PC-3 (cell line): Measurements from ENCODE around the gene CACNA1D. TPM values are rescaled to one million over a fixed set of nuclear protein-coding genes. Genes with fewer than 3 reads are reported as not detected.

Experiments
- ATAC-seq: fragments of 200-7000 bp; cut with Tn5 transposase; 2 replicates; pipeline ENCODE4 v1.9.1; 2020; ENCODE audit warnings: mild to moderate bottlenecking, moderate library complexity
- BruUV-seq: library from RNA; stranded (reverse); fragments of 400-500 nt; replicated peaks from 2 replicates; lab custom pipeline; 2021; lab: Mats Ljungman, UMichigan
- CTCF ChIA-PET: fragments of 300-600 bp; sonication (Branson Sonifier 250); formaldehyde crosslinking; loops from one replicate; lab custom pipeline; 2022; ENCODE audit warnings: antibody characterized with exemption; lab: Charles Lee
- POLR2A ChIA-PET: fragments of 300-600 bp; sonication (Branson Sonifier 250); formaldehyde crosslinking; loops from one replicate; lab custom pipeline; 2022; ENCODE audit warnings: antibody characterized with exemption; ENCODE audit not compliant: unreplicated experiment; lab: Charles Lee
- DNase-seq: peaks from one replicate; pipeline ENCODE4 v3.0.0-alpha.2; 2015
- H2AFZ ChIP-seq: fragments of 300-600 bp; sonication (generic); 2 replicates; pipeline ENCODE4 v1.6.0; 2016; ENCODE audit warnings: antibody characterized with exemption, low read length
- H3F3A ChIP-seq: fragments of 300-600 bp; sonication (generic); one replicate; pipeline ENCODE4 v1.6.0; 2017; ENCODE audit warnings: antibody characterized with exemption, low read length, control low read depth, mild to moderate bottlenecking; ENCODE audit not compliant: unreplicated experiment
- H3K27ac ChIP-seq: fragments of 300-600 bp; sonication (generic); 2 replicates; pipeline ENCODE4 v1.5.1; 2016; ENCODE audit warnings: mild to moderate bottlenecking, low read length
- H3K27me3 ChIP-seq: fragments of 300-600 bp; sonication (generic); 2 replicates; pipeline ENCODE4 v1.6.1; 2016; ENCODE audit warnings: low read length, mixed read lengths
- H3K36me3 ChIP-seq: fragments of 300-600 bp; sonication (generic); 2 replicates; pipeline ENCODE4 v1.6.1; 2016; ENCODE audit warnings: low read depth, mixed run types, low read length, mixed read lengths
- H3K4me1 ChIP-seq: fragments of 300-600 bp; sonication (generic); 2 replicates; pipeline ENCODE4 v1.5.1; 2016; ENCODE audit warnings: low read length; ENCODE audit not compliant: insufficient read depth
- H3K4me2 ChIP-seq: fragments of 300-600 bp; sonication (generic); 2 replicates; pipeline ENCODE4 v1.6.0; 2016; ENCODE audit warnings: low read length
- H3K4me3 ChIP-seq: fragments of 300-600 bp; sonication (generic); 2 replicates; pipeline ENCODE4 v1.5.1; 2016; ENCODE audit warnings: mild to moderate bottlenecking, low read length, mixed read lengths
- H3K79me2 ChIP-seq: fragments of 300-600 bp; sonication (generic); 2 replicates; pipeline ENCODE4 v1.6.1; 2017; ENCODE audit warnings: low read length, mixed read lengths
- H3K9ac ChIP-seq: fragments of 300-600 bp; sonication (generic); 2 replicates; pipeline ENCODE4 v1.6.0; 2016; ENCODE audit warnings: mild to moderate bottlenecking, low read length
- H3K9me2 ChIP-seq: fragments of 300-600 bp; sonication (generic); replicated peaks from 2 replicates; pipeline ENCODE4 v1.6.1; 2016; ENCODE audit warnings: mixed run types, low read length, mixed read lengths
- H3K9me3 ChIP-seq: fragments of 300-600 bp; sonication (generic); 2 replicates; pipeline ENCODE4 v1.6.1; 2016; ENCODE audit warnings: low read length, mixed read lengths
- H4K20me1 ChIP-seq: fragments of 300-600 bp; sonication (generic); 2 replicates; pipeline ENCODE4 v1.6.1; 2016; ENCODE audit warnings: low read length, mixed read lengths
- EZH2 ChIP-seq: fragments of 300-600 bp; sonication (generic); IDR thresholded peaks from one replicate; pipeline ENCODE4 v1.6.1; 2017; ENCODE audit warnings: antibody characterized with exemption, mild to moderate bottlenecking, low read length; ENCODE audit not compliant: unreplicated experiment
- EZH2phosphoT487 ChIP-seq: fragments of 300-600 bp; sonication (generic); IDR thresholded peaks from 2 replicates; pipeline ENCODE4 v1.6.1; 2018; ENCODE audit warnings: mild to moderate bottlenecking, antibody characterized with exemption, low read length, borderline replicate concordance
- intact Hi-C: fragments of 100-400 bp; cut with micrococcal nuclease; formaldehyde crosslinking; loops from 2 replicates; pipeline ENCODE4 v1.9.0; 2023
- total RNA-seq: library from RNA; depleted of rRNA; stranded (reverse); fragments of >200 nt; gene quantifications from 2 replicates; pipeline ENCODE4 v1.2.3, GENCODE V29; 2014
- TF ChIP-seq, protein P1 (sequence below): fragments of 300-600 bp; sonication (generic); conservative IDR thresholded peaks from 2 replicates; pipeline ENCODE4 v1.5.1; 2017; ENCODE audit warnings: antibody characterized with exemption, low read depth, mild to moderate bottlenecking, low read length

CACNA1D gene
- total RNA-seq, 1 experiment from 2014 or later, result not detected

DNA sequence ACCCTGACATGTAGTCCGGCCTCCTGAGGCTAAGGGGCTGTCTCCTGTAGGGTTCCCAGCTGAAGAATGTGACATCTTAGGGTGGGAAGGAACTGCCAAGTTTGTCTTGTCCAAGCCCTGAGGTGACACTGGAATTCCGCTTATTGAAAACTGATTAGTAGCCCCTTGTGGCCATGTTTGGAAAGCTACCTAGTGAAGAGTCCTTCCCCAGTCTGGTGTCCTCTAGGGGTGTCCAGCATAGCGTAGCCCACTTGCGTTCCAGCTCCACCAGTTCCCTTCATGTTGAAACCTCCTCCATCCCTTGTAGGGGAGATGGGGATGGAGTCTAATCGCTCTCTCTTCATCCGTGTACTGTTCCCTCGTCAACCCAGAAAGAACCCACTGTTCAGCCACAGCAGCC is 272.3 kb downstream of the CACNA1D start:
- Histone ChIP-seq H3K27ac (no peak overlapping the region), H4K20me1 (no peaks in the 10 kb centered on the region), H3K9me2 (no peaks in the 10 kb centered on the region), H3K36me3 (no peaks in the 10 kb centered on the region), H3K4me3 (no peak overlapping the region), H3F3A (no peaks in the 10 kb centered on the region), H3K4me1 (no peaks in the 10 kb centered on the region), H3K4me2 (no peak overlapping the region), H3K9ac (no peak overlapping the region), H2AFZ (no peak overlapping the region), H3K9me3 (no peaks in the 10 kb centered on the region), H3K79me2 (no peaks in the 10 kb centered on the region), H3K27me3 (peaks cover 99% of the 10 kb centered on the region)
- TF ChIP-seq EZH2 (no peak), EZH2phosphoT487 (no peak)
- TF ChIP-seq, protein P1, sequence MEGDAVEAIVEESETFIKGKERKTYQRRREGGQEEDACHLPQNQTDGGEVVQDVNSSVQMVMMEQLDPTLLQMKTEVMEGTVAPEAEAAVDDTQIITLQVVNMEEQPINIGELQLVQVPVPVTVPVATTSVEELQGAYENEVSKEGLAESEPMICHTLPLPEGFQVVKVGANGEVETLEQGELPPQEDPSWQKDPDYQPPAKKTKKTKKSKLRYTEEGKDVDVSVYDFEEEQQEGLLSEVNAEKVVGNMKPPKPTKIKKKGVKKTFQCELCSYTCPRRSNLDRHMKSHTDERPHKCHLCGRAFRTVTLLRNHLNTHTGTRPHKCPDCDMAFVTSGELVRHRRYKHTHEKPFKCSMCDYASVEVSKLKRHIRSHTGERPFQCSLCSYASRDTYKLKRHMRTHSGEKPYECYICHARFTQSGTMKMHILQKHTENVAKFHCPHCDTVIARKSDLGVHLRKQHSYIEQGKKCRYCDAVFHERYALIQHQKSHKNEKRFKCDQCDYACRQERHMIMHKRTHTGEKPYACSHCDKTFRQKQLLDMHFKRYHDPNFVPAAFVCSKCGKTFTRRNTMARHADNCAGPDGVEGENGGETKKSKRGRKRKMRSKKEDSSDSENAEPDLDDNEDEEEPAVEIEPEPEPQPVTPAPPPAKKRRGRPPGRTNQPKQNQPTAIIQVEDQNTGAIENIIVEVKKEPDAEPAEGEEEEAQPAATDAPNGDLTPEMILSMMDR, result no peak
- BruUV-seq, result no TSS peak
- DNase-seq (no peak), ATAC-seq (no peak; the same call in 1 of the 2 replicates)
- intact Hi-C loops, result no loop called here
- POLR2A ChIA-PET, result no interaction called here
- CTCF ChIA-PET, result no interaction called here

- ATAC-seq, result no peak
- intact Hi-C loops, result no loop called here
Measured at GRCh38 chr3:53768478-53769459, 274.4 kb downstream of the CACNA1D start.

More at GRCh38 chr3:53768478-53769459, 274.4 kb downstream of the CACNA1D start:
- H3F3A ChIP-seq, result no peaks in the 10 kb centered on the region
- no peaks in the 10 kb centered on the region for H3K36me3 ChIP-seq
- H3K9me3 ChIP-seq, result no peaks in the 10 kb centered on the region
- no peak overlapping the region for H3K4me2 ChIP-seq
- no peaks in the 10 kb centered on the region for H4K20me1 ChIP-seq
- DNase-seq, result no peak
- H2AFZ ChIP-seq, result no peak overlapping the region
- H3K9me2 ChIP-seq, result no peaks in the 10 kb centered on the region
- BruUV-seq, result no TSS peak
- TF ChIP-seq, protein P1, result no peak
- TF ChIP-seq EZH2phosphoT487 (no peak), EZH2 (no peak)
- no peaks in the 10 kb centered on the region for H3K79me2 ChIP-seq
- H3K9ac ChIP-seq, result no peak overlapping the region
- H3K4me1 ChIP-seq, result no peaks in the 10 kb centered on the region
- ChIA-PET CTCF (no interaction called here), POLR2A (no interaction called here)
- no peak overlapping the region for H3K4me3 ChIP-seq
- H3K27ac ChIP-seq, result no peak overlapping the region
- peaks cover 99% of the 10 kb centered on the region for H3K27me3 ChIP-seq
